ENCODE measurements around the gene MYBBP1A. TPM values are rescaled to one million over a fixed set of nuclear protein-coding genes. Genes with fewer than 3 reads are reported as not detected.
A peak's percentile ranks its signal among the peaks of the same experiment; 100 is the strongest.

MYBBP1A gene
- total and polyA plus RNA-seq, 2 of the 13 experiments (the other 11 are each of a cell fraction or from before 2014, with no cell fraction given): 18.6 to 54.8 TPM

- CTCF ChIA-PET (ENCODE audit: low intra/inter-chr PET ratio, low total read pairs): interaction anchor here (1.3 kb wide), 1 partner anchor 66 kb away, joined by 6 read pairs; no protein-coding TSS in a partner anchor
- intact Hi-C loops (cut with micrococcal nuclease; ENCODE audit: unreplicated experiment): loop anchor here (10.0 kb wide), 1 partner anchor 324 kb away; no protein-coding TSS in a partner anchor
- TF ChIP-seq ZNF616 (CRISPR knock-in tag; IDR thresholded peaks at IDR 0.05; ENCODE audit: low read depth) (no peak), ZNF503 (CRISPR knock-in tag; IDR thresholded peaks at IDR 0.05) (no peak), HMG20B (CRISPR knock-in tag; conservative IDR thresholded peaks at IDR 0.05) (no peak), ZNF768 (CRISPR knock-in tag; IDR thresholded peaks at IDR 0.05) (no peak), KAT8 (CRISPR knock-in tag; IDR thresholded peaks at IDR 0.05) (no peak), NCOA1 (CRISPR knock-in tag; IDR thresholded peaks at IDR 0.05) (0 out of 2 replicates have a peak, but pooled peaks have one; percentile 25), KLF11 (CRISPR knock-in tag; IDR thresholded peaks at IDR 0.05) (no peak), CAMTA2 (CRISPR knock-in tag; IDR thresholded peaks at IDR 0.05; ENCODE audit: borderline replicate concordance) (no peak), SNAPC4 (CRISPR knock-in tag; IDR thresholded peaks at IDR 0.05) (no peak), ZHX2 (IDR thresholded peaks at IDR 0.05; ENCODE audit: low read depth) (no peak), ZHX2 (CRISPR knock-in tag; IDR thresholded peaks at IDR 0.05; ENCODE audit: borderline replicate concordance) (no peak)
Measured at GRCh38 chr17:4560421-4560820, 5.2 kb upstream of the MYBBP1A start, which contains the start of gene GGT6. Gene GGT6 (minus strand): TSS chr17:4560577. CDS start chr17:4560521, 56 bp downstream.

More at GRCh38 chr17:4560421-4560820, 5.2 kb upstream of the MYBBP1A start, which contains the start of gene GGT6:
- no peaks in the 10 kb centered on the region for H3K9me3 ChIP-seq (ENCODE audit: low read length)
- FAIRE-seq (no peak), ATAC-seq (no peak), DNase-seq (ENCODE audit: low spot score) (no peak)
- H4K20me1 ChIP-seq (ENCODE audit: insufficient read depth, low read length): no peaks in the 10 kb centered on the region
- no peak within 1 kb of the TSS for H3K9ac ChIP-seq (ENCODE audit: insufficient read depth, low read depth, low read length)
- peaks cover 52% of the 10 kb centered on the region for H3K4me1 ChIP-seq (ENCODE audit: insufficient read depth, low read length)
- peak within 1 kb of the TSS; percentile 52 for H3K4me2 ChIP-seq (ENCODE audit: low read depth, low read length)
- no peaks in the 10 kb centered on the region for H3K36me3 ChIP-seq (replicated peaks in 1 of 2; ENCODE audit: control insufficient read depth in 1 of 2, insufficient read depth in 2 of 2, low read length in 2 of 2)
- H3K4me3 ChIP-seq (replicated peaks in 1 of 3; ENCODE audit: insufficient read depth in 1 of 3, low read depth in 2 of 3, low read length in 3 of 3): peak within 1 kb of the TSS in 1 of 3 experiments; percentile 2; a peak in 1 of 6 replicates
- H3K27ac ChIP-seq (ENCODE audit: extremely low read length, insufficient read depth, low read length): no peak within 1 kb of the TSS
- BruUV-seq (replicated peaks): no TSS peak
- no peak within 1 kb of the TSS for H2AFZ ChIP-seq (ENCODE audit: low read length)
- no peaks in the 10 kb centered on the region for H3K27me3 ChIP-seq (ENCODE audit: control insufficient read depth in 1 of 2, insufficient read depth in 2 of 2, low read length in 2 of 2)
- POLR2A ChIA-PET: interaction anchor here (1.1 kb wide), 1 partner anchor 16 kb away, joined by 4 read pairs; no protein-coding TSS in a partner anchor
- H3K79me2 ChIP-seq (ENCODE audit: insufficient read depth, low read length): no peaks in the 10 kb centered on the region
- in situ Hi-C loops (cut with HindIII; ENCODE audit: extremely low pct_ligation_motif_present, low pct_unique_long_range_greater_than_20kb): no loop called here
- WGBS (ENCODE audit: low lambda C conversion rate): 82% methylated on average over 5 of the region's 12 CpGs
